HPDE6-E6E7 (cell line): ENCODE results near the gene FADS2.

Experiments used
- DNase-seq: peaks from one replicate; pipeline ENCODE4 v3.0.0; 2011; ENCODE audit warnings: missing footprints; ENCODE audit errors: extremely low spot score

The FADS2 gene

DNA sequence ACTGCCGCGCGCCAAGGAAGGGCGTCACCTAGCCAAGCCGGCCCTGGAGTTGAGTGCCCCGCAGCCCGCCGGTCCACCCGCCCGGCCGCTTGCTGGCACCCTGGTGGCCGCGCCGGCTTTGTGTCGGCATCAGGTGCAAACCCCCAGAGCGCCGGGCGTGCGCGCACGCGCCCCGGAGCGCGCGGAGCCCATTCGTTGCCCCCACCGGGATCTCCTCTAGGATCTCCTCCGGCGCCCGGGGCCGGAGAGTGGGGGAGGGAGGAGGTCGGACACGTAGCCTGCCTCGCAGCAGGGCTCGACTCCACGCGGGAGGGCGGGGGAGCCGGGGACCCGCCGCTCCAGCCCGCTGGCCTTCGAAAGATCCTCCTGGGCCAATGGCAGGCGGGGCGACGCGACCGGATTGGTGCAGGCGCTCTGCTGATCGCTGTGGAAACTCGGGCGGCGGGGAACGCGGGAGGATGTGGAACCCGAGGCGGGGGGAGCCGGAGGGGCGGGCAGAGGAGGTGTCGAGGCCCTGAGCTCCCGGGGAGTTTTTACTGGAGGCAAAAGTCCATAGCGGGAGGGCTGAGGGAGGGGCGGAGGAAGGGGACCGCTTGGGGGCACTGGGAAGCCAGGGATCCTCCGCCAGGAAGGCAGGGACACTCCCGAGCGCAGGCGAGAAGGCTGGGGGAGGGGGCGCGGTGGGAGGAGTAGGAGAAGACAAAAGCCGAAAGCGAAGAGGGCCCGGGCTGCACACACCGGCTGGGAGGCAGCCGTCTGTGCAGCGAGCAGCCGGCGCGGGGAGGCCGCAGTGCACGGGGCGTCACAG, at the start of gene FADS2:
Gene FADS2 (plus strand): TSS at position 730 of the 808 bp plus-strand sequence. CDS start 91 bp downstream, outside the sequence.
- peak; percentile 61 for DNase-seq

DNA sequence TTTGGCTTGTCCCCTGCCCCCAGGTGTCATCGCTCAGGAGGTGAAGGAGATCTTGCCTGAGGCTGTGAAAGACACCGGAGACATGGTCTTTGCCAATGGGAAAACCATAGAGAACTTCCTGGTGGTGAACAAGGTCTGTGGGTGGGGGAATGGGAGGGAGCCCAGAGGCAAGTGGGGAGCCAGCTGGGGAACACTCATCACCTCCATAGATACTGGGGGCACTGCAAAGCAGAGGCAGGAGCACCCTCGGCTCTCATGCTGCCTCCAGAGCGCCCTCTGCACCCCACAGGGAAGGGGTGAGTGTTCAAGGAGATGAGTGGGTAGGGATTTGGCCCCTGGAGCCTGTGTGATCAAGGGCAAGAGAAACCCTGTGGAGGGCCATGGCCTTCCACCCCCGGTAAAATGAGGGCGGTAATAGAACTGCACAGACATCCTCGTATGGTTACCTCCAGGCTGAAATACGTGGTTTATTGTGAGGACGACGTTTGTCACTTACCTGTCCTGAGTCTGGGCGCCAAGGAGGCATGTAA, 49.7 kb upstream of the FADS2 start:
- DNase-seq: no peak

DNA sequence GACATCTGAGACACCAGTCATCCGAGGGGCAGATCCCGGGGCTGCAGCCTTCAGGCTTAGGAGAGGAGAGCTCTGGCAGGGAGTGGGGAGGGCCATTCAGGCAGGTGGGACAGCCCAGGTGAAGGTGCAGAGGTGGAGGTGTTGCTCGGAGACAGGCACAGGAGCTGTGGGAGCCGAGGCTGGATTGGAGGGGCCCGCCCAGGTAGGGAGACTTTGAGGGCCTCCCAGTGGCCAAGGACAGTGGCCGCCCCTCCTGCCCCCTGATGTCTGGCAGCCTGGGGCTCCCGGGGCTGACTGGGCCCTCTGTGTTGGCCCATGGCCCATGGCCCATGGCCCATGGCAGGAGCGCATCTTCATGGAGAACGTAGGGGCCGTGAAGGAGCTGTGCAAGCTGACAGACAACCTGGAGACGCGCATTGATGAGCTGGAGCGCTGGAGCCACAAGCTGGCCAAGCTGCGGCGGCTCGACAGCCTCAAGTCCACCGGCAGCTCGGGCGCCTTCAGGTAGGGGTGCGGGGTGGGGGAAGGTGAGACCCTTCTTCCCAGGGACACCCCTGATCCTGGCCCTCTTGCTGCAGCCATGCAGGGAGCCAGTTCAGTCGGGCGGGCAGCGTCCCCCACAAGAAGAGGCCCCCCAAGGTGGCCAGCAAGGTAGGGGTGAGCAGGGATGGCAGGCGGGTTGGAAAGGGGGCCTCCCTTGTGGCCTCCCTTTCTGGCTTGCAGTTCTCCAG, 49.0 kb upstream of the FADS2 start:
- DNase-seq: no peak

DNA sequence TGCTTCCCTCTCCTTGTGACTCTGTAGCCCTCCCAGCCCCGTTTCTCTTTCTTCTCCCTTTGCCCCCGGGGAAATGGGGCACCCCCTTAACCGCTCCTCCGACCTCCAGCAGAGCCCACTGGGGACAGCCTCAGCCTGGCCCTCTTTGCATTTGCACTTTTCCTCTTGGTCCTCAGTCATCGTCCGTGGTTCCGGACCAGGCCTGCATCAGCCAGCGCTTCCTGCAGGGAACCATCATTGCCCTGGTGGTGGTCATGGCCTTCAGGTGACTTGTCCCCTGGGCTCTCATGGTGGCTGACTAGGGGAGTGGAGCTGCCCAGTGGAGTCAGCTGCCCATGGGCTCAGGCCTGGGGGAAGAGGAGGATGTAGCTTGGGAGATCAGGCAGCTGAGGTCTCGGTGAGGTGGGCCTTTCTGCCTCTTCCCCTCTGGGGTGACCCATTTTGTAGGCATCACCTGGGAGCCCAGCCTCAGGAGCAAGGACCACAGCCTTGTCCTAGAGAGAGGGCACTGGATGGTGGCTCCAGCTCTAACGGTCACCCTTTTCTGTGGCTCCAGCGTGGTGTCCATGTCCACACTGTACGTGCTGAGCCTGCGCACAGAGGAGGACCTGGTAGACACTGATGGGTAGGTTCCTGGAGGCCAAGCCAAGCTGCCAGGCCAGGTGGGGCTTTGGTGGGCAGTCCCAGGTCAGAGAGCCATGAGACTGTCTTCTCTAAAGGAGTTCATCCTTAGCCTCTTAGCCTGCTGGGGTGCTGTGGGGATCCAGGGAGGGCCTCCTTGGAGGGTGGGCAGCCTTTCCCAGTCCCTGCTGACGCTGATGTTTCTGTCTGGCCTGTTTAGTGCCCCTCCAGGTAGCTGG, 48.2 kb upstream of the FADS2 start:
- no peak for DNase-seq

DNA sequence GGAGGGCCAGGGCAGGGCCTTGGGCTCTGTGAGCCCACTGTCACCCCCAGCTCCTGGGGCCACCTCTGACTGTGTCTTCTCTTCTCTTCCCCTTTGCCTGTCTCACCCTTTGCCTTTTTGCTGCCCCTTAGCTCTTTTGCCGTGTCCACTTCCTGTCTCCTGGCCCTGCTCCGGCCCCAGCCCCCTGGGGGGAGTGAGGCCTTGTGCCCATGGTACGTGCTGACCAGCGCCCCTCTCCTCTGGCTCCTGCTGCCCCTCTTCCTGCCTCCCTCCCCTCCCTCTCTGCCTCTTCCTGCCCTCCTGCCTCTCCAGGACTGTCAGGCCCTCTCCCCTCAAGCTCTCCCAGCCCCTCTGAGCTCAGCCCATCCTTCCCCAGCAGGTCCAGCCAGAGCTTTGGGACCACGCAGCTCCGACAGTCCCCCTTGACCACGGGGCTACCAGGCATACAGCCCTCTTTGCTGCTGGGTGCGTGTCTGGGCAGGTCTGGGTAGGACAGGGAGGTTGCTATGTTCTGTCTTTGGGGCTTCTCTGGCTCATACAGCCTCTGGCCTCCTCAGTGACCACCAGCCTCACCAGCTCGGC, 47.4 kb upstream of the FADS2 start:
- DNase-seq: no peak

DNA sequence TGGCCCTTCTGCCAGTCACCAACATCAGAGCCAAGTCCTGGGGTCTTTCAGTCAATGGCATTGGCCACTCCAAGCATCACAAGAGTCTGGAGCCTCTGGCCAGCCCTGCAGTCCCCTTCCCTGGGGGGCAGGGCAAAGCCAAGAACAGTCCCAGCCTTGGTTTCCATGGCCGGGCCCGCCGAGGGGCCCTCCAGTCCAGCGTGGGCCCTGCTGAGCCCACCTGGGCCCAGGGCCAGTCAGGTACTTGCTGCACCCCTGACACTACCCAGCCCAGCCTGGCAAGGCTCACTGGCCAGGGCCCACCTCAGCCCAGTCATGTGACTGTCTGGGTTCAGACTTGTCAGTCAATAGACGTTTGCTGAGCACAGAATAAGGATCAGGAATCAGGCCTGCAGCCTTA, 46.5 kb upstream of the FADS2 start:
- no peak for DNase-seq

DNA sequence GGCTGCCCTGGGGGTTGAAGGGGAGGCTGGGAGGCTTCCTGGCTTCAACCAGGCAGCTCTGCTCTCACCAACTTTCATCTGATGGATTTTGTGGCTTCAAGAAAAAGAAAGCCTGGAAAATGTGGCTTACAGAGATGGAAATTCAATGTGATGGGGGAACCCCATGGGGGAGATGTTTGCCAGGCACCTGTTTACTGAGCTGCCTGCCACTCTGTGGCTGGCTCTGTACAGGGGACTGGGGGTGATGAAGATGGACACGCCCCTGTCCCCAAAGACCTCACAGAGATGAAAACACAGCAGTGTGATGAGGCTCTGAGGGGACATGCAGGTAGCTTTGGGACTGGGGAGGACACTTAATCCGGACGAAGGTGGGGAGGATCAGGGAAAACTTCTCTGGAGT, 45.8 kb upstream of the FADS2 start:
- no peak for DNase-seq

DNA sequence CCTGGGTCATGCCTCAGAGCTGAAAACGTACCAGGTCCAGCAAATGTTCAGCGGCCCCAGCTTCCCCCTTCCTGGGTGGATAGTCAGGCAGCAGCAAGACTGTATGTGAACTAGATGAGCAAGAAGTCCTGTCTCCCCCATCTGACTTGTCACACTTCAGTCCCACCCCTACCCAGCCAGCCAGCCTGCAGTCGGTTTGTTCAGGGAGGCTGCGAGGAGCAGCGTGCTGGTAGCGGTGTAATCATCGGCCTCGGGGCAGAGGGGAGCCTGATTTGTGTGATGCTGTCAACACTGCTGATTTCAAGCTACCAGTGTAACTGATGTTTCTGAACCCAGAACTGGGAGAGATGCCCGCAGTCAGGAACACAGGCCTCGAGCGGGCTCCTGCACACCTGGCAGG, 45.3 kb upstream of the FADS2 start:
- no peak for DNase-seq

DNA sequence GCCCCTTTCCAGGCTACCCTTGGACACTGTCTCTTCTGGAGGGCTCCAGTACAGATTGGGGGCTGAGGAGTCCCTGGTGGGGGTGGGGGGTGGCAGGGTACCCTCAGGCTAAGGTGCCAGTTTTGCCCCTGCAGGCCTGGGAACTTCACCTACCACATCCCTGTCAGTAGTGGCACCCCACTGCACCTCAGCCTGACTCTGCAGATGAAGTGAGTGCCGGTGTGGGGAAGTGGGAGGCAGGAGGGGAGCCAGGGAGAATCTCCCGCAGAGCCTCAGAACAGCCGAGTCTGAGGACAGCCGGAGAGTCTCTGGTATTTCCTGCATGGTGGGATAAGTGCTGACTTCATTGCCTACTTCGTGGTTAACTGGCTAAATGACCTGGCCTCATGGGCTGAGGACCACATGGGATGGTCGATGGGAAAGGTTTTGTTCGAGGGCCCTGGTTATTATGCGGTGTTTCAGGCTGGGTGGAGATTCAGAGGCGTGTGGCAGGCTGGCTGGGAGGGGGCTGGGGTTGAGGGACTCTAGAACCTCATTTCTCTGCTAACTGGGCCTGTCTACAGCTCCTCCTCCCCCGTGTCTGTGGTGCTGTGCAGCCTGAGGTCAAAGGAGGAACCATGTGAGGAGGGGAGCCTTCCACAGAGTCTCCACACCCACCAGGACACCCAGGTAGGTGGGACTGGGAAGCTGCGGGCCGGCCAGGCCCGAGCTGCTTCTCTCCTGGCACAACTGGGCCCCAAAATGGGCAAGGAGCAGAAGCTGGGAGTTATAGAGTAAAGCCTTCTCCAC, 44.2 kb upstream of the FADS2 start:
- no peak for DNase-seq

DNA sequence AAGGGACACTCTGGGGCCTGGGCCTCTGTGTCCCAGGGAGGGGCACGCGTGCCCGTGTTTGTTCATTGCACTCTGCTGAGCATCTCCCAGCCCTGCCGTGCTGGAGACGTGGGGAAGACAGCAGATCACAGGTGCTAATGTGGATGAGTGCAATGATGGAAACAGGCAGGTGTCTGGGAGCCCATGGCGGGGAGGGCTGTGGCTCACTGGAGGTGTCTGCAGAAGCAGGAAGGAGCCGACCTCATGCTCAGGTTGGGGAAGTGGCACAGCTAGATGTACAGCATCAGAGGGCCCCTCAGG, 43.6 kb upstream of the FADS2 start:
- no peak for DNase-seq

DNA sequence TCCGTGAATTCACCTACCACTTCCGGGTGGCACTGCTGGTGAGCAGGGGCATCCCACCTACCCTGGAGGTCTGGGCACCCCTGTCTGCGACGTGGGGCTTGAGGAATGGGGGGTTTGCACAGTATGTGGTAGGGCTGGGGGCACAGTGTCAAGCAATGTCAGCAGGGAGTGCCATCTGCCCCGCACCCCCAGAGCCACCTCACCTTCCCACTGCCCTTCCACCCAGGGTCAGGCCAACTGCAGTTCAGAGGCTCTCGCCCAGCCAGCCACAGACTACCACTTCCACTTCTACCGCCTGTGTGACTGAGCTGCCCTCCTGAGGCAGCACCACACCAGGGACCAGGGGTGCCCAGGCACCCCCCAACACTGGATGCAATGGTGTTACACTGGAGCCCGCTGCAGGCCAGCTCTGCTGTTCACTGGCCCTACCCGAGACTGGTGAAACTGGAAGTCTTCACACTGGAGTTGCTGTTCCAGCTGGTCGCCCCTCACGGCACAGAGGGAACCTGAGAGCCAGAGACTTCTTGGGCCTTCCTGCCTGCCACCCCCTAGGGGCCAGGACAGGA, 42.2 kb upstream of the FADS2 start:
- no peak for DNase-seq

DNA sequence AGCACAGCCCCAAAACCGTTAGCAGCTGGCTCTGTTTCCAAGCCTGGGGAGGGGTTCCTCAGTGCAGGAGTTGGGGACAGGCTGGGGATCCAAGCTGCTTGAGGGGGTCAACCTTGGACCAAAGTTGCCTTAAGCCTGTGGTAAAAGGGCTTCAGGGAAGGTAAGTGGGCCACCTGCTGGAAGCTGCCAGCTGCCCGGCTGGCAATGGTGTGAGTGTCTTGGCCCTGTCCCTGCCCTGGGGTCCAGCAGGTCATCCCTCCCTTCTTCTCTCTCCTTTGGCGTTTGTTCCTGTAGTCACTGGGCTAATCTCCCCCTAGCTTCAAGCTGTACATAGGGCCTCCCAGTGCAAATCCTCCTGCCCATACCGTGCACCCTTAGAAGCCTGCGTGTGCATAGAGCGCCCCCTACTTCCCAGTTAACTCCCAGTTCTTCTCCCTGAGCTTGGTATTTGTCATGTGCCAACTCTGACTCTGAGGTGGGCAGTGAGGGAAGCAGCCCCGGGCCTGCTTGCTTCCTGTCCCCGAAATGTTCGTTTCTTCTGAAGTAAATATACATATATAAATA, 40.1 kb upstream of the FADS2 start:
- DNase-seq: no peak

DNA sequence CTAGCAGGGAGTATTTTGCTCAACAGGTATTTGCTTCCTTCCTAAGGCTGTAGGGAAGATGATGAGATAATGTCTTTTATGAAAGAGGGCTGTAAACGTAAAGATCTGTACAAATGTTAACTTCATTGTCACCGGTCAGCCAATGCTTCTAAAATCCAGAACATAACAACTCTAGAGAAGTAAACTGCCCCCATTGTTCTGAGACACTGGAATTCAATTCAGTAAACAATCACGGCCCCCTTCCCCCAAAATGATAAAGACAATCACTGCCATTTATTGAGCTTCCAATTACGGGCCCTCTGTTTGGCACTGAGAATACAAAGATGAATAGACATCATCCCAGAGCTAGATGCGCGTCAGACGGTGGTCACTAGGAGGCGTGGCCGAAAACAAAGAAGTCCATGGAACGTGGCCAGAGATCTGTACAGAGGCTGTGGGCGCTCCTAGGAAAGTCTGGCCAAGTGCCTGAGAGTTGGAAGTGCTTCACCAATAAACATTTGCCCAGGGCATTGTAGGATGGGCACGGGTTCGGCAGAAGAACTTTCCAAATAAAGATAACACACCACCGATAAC, 36.3 kb upstream of the FADS2 start:
- DNase-seq: no peak

DNA sequence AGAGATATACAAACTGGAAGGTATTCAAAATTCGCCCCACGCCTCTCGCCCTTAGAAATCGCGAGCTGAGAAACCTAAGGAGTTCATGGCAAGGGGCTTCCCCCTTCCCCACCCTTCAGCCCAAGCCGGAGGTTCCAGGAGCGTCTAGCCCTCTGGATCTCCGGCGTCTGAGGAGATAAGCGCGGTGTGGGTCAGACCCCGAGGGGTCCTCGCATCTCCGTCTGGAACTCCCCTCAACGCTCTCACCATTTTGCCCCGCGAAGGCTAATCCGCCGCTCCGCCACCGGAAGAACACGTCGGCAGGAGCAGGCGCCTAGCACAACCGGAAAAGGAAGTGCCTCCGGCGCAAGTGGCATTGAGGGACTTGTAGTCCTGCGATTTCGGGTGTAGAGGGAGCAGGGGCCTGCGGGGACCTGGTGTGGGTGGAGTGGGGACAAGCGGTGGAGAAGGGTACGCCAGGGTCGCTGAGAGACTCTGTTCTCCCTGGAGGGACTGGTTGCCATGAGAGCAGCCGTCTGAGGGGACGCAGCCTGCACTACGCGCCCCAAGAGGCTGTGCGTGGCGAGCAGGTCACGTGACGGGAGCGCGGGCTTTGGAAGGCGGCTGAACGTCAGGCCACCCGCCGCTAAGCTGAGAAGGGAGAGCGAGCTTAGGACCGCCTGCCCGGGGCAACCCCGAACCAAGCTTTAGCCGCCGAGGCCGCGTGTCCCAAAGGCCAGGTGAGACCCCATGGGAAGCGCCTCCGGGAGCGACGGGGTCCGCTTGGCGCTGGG, 35.6 kb upstream of the FADS2 start, which contains the start of the genes FEN1 and TMEM258:
Gene FEN1 (plus strand): TSS at position 602 of the 773 bp plus-strand sequence. CDS start 2,451 bp downstream, outside the sequence.
Gene TMEM258 (minus strand): TSS at position 290 of the 773 bp plus-strand sequence. CDS start 41 bp downstream, at position 249.
- DNase-seq: peak; percentile 90

DNA sequence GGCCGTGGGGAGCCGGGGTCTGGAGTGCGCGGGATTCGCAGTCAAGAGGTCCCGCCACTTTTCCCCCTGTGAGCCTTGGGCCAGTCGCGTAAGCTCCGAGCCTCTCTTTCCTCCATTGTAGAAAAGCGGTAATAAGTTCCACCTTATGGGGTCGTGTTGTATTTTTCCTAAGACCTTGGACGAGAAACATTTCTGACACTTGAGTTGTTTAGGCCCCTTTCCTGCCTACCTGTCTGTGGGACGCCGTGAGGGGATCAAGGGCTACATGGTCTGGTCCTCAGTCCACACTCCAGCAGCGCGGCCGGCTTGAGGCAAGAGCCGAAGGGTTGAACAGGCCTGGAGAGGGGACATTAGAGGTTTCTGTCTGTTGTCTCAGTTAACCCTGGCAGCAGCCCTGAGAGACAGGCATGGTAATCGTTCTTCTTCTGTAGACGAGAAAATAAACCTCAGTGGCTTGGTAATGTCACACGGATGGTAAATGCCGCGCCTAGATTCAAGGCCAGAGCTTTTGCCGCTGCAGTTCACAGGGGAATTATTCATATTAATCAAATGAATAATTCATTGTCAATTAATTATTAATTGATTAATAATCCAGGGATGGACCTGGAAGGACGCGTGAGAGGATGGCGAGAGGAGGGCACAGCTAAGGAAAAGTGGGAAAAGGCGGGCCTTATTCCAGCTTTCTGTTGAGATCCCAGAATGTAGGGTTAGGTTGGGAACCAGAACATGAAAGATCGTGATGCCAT, 34.8 kb upstream of the FADS2 start:
- DNase-seq: no peak

DNA sequence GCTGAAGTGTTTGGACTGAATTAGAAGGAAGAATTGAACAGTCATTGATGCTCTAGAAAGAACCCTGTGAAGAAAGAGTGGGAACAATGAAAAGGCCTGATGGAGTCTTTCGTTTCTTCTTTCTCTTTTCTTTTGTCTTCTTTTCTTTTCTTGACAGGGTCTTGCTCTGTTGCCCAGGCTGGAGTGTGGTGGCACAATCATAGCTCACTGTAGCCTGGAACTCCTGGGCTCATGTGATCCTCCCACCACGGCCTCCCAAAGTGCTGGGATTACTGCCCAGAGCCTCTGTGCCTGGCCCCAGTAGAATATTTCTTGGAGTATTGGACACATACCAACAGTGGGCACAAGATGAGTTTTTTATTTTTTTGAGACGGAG, 34.3 kb upstream of the FADS2 start:
- DNase-seq: no peak

DNA sequence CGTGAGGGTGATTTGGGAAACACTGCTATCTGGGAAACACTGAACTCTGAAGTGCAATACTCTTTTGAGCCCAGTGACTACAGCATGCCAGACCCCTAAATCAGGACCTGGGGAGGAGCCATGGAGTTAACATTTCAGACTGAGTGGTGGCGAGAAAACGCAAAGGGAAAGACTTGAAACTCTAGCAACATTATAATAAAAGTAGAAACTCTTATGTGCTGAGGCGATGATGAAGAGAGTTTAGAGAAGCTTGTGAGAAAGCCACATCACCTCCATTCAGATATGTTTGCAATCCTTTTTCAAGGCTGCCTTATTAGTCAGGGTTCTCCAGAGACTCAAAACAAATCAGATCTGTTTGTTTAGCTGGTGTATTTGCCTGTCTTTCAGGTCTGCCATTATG, 33.5 kb upstream of the FADS2 start:
- DNase-seq: no peak

DNA sequence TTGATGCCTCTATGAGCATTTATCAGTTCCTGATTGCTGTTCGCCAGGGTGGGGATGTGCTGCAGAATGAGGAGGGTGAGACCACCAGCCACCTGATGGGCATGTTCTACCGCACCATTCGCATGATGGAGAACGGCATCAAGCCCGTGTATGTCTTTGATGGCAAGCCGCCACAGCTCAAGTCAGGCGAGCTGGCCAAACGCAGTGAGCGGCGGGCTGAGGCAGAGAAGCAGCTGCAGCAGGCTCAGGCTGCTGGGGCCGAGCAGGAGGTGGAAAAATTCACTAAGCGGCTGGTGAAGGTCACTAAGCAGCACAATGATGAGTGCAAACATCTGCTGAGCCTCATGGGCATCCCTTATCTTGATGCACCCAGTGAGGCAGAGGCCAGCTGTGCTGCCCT, 32.6 kb upstream of the FADS2 start:
- no peak for DNase-seq
